GM12878 (cell line): ENCODE measurements around the gene ACD. TPM values are rescaled to one million over a fixed set of nuclear protein-coding genes. Genes with fewer than 3 reads are reported as not detected.
A peak's percentile ranks its signal among the peaks of the same experiment; 100 is the strongest.

ENCODE experiments used
- ATAC-seq: fragments of 200-7000 bp; cut with Tn5 transposase; 3 replicates; pipeline ENCODE4 v1.9.1; 2020; ENCODE audit warnings: mild to moderate bottlenecking, moderate library complexity
- BruUV-seq: library from RNA; stranded (reverse); fragments of 400-500 nt; replicated peaks from 2 replicates; lab custom pipeline; 2021; lab: Mats Ljungman, UMichigan
- CTCF ChIA-PET: fragments of 300-600 bp; sonication (Branson Sonifier 250); formaldehyde crosslinking; extraction: SDS; loops from one replicate; lab custom pipeline; 2021; ENCODE audit warnings: inconsistent platforms; lab: Yijun Ruan, JAX
- POLR2A ChIA-PET: fragments of 350-600 bp; formaldehyde crosslinking; extraction: SDS; loops from one replicate; lab custom pipeline; 2021; ENCODE audit warnings: inconsistent platforms; lab: Charles Lee
- RAD21 ChIA-PET: fragments of 300-600 bp; sonication (Branson Sonifier 250); formaldehyde crosslinking; loops from one replicate; lab custom pipeline; 2023; ENCODE audit warnings: antibody characterized with exemption; ENCODE audit not compliant: unreplicated experiment; lab: Charles Lee
- SMC1A ChIA-PET: fragments of 300-600 bp; sonication (Branson Sonifier 250); formaldehyde crosslinking; loops from one replicate; lab custom pipeline; 2023; ENCODE audit not compliant: unreplicated experiment, uncharacterized antibody; lab: Charles Lee
- DNase-seq: peaks from one replicate; pipeline ENCODE4 v3.0.0-alpha.2; 2011; ENCODE audit warnings: low read depth, low spot score
- FAIRE-seq: peaks from 3 replicates; lab custom pipeline; 2011; peaks lifted over from hg19 to GRCh38; lab: Jason Lieb, UNC
- H2AFZ ChIP-seq: 2 replicates; pipeline ENCODE4 v1.6.0; 2011; ENCODE audit warnings: low read depth, low read length, control low read depth; ENCODE audit not compliant: control insufficient read depth
- H3K27ac ChIP-seq: 2 replicates; pipeline ENCODE4 v1.5.1; 2011; ENCODE audit warnings: control low read depth; ENCODE audit not compliant: control insufficient read depth, insufficient read depth
- H3K27me3 ChIP-seq, 2 experiments: replicated peaks in 1 of 2; 2 replicates each; pipeline versions ENCODE4 v1.6.0 to v1.6.1; 2011; ENCODE audit warnings: low read length in 1 of 2; ENCODE audit not compliant: control insufficient read depth in 2 of 2, insufficient read depth in 2 of 2
- H3K36me3 ChIP-seq, 2 experiments: 2 replicates each; pipeline ENCODE4 v1.5.1; 2011; ENCODE audit warnings: low read length in 1 of 2; ENCODE audit not compliant: control insufficient read depth in 2 of 2, insufficient read depth in 2 of 2
- H3K4me1 ChIP-seq: 2 replicates; pipeline ENCODE4 v1.6.1; 2011; ENCODE audit warnings: mild to moderate bottlenecking, low read length, moderate library complexity, mixed read lengths; ENCODE audit not compliant: control insufficient read depth, insufficient read depth
- H3K4me2 ChIP-seq: 2 replicates; pipeline ENCODE4 v1.6.0; 2011; ENCODE audit warnings: control low read depth; ENCODE audit not compliant: control insufficient read depth, insufficient read depth
- H3K4me3 ChIP-seq: fragments of 200-600 bp; sonication (generic); 2 replicates; pipeline ENCODE4 v1.5.1; 2016
- H3K79me2 ChIP-seq: 2 replicates; pipeline ENCODE4 v1.6.0; 2011; ENCODE audit warnings: low read length; ENCODE audit not compliant: control insufficient read depth, insufficient read depth
- H3K9ac ChIP-seq: 2 replicates; pipeline ENCODE4 v1.8.0; 2011; ENCODE audit warnings: low read length, control low read depth, mixed read lengths; ENCODE audit not compliant: control insufficient read depth, insufficient read depth
- H3K9me3 ChIP-seq: replicated peaks from 3 replicates; pipeline ENCODE4 v1.5.1; 2011; ENCODE audit warnings: mild to moderate bottlenecking, low read length; ENCODE audit not compliant: control insufficient read depth, insufficient read depth
- H4K20me1 ChIP-seq: 2 replicates; pipeline ENCODE4 v1.6.0; 2011; ENCODE audit not compliant: control insufficient read depth, insufficient read depth
- HDGF ChIP-seq: fragments of 450-650 bp; IDR thresholded peaks from 2 replicates; pipeline ENCODE4 v1.6.1; 2016; ENCODE audit warnings: antibody characterized with exemption
- WGBS: methylation state at CpG from one replicate; pipeline ENCODE4 v1.1.6; 2016; ENCODE audit warnings: low lambda C conversion rate; ENCODE audit not compliant: insufficient replicate concordance, insufficient coverage; ENCODE audit errors: missing lambda C conversion rate; 5-methylcytosine and 5-hydroxymethylcytosine counted together
- in situ Hi-C: fragments of 300-500 bp; cut with MboI; formaldehyde crosslinking; loops from 9 replicates; pipeline ENCODE4 v1.14.3; 2018; ENCODE audit warnings: mixed read lengths
- intact Hi-C: fragments of 100-400 bp; cut with micrococcal nuclease; formaldehyde crosslinking; loops from one replicate; pipeline ENCODE4 v1.14.2; 2022; ENCODE audit not compliant: unreplicated experiment
- polyA plus RNA-seq, 11 experiments: library from polyadenylated mRNA; depleted of rRNA in 4 of 11; unstranded in 6 of 11; stranded (reverse) in 5 of 11; fragments of >200 nt; fragmentation: Nextera tagmentation in 4 of 11; fragmentation: Illumina TruSeq in 1 of 11; extraction: Ambion mirVana in 4 of 11; extraction: Trizol in 1 of 11; gene quantifications; 1 replicate in 1 of 11; 2 replicates in 10 of 11; pipeline versions ENCODE4 v1.2.1 to v1.2.3, GENCODE V29; 2011 to 2016; ENCODE audit warnings: inconsistent platforms in 2 of 11, missing spikeins in 2 of 11, low read depth in 1 of 11
- total RNA-seq, 4 experiments: library from RNA; depleted of rRNA in 3 of 4; stranded (reverse); fragments of >200 nt in 3 of 4; fragmentation: Illumina TruSeq in 1 of 4; extraction: Trizol in 1 of 4; gene quantifications; 2 replicates each; pipeline versions ENCODE4 v1.2.1 to v1.2.3, GENCODE V29; 2013 to 2021
- TF ChIP-seq, protein P1 (sequence below): IDR thresholded peaks from 2 replicates; pipeline ENCODE4 v1.6.1; 2012; ENCODE audit warnings: low read depth, low read length, improper control_type of control experiment
- TF ChIP-seq, protein P2 (sequence below): fragments of 450-650 bp; IDR thresholded peaks from 2 replicates; pipeline ENCODE4 v1.6.1; 2017; ENCODE audit warnings: mild to moderate bottlenecking, moderate library complexity

The ACD gene
- total and polyA plus RNA-seq, 10 of the 15 experiments (the other 5 are each of a cell fraction or from before 2014, with no cell fraction given), result 2.9 to 46.7 (median 23.9) TPM

DNA sequence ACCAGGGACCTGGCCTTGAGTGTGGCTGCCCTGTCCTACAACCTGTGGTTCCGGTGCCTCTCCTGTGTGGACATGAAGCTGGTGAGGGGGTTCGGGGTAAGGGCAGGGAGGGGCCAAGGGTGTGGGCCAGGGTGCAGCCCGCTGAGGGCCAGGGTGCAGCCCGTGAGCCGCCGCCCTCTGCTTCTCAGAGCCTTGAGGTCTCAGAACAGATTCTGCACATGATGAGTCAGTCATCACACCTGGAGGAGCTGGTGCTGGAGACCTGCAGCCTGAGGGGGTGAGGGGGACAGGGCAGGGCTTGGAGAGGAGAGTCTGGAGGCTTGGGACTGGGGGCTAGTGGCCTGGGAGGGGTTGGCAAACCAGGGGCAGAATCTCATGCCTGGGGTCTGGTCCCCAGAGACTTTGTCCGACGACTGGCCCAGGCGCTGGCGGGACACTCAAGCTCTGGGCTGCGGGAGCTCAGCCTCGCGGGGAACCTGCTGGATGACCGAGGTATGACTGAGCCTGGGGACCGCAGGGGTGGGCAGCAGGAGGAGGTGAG is 12.9 kb downstream of the ACD start (continued):
- TF ChIP-seq, protein P1, sequence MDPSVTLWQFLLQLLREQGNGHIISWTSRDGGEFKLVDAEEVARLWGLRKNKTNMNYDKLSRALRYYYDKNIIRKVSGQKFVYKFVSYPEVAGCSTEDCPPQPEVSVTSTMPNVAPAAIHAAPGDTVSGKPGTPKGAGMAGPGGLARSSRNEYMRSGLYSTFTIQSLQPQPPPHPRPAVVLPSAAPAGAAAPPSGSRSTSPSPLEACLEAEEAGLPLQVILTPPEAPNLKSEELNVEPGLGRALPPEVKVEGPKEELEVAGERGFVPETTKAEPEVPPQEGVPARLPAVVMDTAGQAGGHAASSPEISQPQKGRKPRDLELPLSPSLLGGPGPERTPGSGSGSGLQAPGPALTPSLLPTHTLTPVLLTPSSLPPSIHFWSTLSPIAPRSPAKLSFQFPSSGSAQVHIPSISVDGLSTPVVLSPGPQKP, result no peak

DNA sequence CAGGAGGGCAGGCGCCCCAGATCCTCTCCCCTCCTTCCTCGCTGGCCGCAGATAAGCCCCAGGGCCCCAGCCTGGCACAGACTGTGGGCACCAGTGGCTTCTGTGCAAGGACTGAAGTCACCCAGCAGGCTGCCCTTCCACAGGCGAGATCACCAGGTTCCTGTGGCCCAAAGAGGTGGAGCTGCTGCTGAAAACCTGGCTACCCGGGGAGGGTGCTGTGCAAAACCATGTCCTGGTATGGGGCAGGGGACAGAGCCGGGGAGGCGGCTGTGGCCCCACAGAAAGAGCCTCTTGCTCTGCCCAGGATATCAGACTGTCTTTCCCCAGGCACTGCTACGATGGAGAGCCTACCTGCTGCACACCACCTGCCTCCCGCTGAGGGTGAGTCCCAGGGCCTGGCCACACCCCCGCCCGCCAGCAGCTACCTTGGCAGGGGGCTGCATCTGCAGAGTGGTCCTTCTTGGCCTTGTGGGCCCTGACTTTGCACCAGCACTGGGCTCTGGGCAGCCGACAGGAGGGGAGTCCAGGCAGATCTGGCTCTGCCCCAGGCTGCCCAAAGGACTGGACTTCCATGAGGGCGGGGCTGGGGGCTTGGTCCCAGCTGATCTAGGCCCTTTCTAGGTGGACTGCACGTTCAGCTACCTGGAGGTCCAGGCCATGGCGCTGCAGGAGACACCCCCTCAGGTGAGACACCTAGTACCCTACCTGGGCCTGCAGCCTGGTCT is 14.5 kb downstream of the ACD start:
- peaks cover 11% of the 10 kb centered on the region for H3K79me2 ChIP-seq
- H3K27me3 ChIP-seq, result no peaks in the 10 kb centered on the region
- no peaks in the 10 kb centered on the region for H4K20me1 ChIP-seq
- ChIA-PET SMC1A (interaction anchor here (0.8 to 7.6 kb wide), 10 partner anchors 13 to 164 kb away, joined by 3 to 86 read pairs (median 8); partner anchors contain the start of gene ATP6V0D1), CTCF (interaction anchor here (0.8 to 9.0 kb wide), 24 partner anchors 10 to 217 kb away, joined by 3 to 138 read pairs (median 7); partner anchors contain the start of genes ACD, ATP6V0D1, C16orf86 and CTCF), POLR2A (interaction anchor here (0.6 to 2.4 kb wide), 10 partner anchors 14 to 238 kb away, joined by 3 to 16 read pairs (median 6); partner anchors contain the start of genes ACD, CTCF, GFOD2 and PARD6A), RAD21 (interaction anchor here (0.6 to 5.5 kb wide), 19 partner anchors 14 to 164 kb away, joined by 3 to 102 read pairs (median 7); partner anchors contain the start of genes ACD, ATP6V0D1, C16orf86 and CTCF)
- TSS peak; percentile 70 for BruUV-seq
- H2AFZ ChIP-seq, result peak overlapping the region; percentile 65
- peak overlapping the region; percentile 77 for H3K27ac ChIP-seq
- ATAC-seq, result no peak; the same call in 1 of the 3 replicates
- WGBS, result 45% methylated on average over 12 of the region's 15 CpGs
- H3K4me3 ChIP-seq, result peak overlapping the region; percentile 81
- no peak for DNase-seq
- in situ Hi-C loops, result no loop called here
- intact Hi-C loops, result loop anchor here (1.0 to 2.0 kb wide), 2 partner anchors 63 to 83 kb away; partner anchors contain the start of gene CTCF
- H3K9ac ChIP-seq, result peak overlapping the region; percentile 83
- TF ChIP-seq HDGF, result peak; percentile 70; the same call in 1 of the 2 replicates
- TF ChIP-seq, protein P2, sequence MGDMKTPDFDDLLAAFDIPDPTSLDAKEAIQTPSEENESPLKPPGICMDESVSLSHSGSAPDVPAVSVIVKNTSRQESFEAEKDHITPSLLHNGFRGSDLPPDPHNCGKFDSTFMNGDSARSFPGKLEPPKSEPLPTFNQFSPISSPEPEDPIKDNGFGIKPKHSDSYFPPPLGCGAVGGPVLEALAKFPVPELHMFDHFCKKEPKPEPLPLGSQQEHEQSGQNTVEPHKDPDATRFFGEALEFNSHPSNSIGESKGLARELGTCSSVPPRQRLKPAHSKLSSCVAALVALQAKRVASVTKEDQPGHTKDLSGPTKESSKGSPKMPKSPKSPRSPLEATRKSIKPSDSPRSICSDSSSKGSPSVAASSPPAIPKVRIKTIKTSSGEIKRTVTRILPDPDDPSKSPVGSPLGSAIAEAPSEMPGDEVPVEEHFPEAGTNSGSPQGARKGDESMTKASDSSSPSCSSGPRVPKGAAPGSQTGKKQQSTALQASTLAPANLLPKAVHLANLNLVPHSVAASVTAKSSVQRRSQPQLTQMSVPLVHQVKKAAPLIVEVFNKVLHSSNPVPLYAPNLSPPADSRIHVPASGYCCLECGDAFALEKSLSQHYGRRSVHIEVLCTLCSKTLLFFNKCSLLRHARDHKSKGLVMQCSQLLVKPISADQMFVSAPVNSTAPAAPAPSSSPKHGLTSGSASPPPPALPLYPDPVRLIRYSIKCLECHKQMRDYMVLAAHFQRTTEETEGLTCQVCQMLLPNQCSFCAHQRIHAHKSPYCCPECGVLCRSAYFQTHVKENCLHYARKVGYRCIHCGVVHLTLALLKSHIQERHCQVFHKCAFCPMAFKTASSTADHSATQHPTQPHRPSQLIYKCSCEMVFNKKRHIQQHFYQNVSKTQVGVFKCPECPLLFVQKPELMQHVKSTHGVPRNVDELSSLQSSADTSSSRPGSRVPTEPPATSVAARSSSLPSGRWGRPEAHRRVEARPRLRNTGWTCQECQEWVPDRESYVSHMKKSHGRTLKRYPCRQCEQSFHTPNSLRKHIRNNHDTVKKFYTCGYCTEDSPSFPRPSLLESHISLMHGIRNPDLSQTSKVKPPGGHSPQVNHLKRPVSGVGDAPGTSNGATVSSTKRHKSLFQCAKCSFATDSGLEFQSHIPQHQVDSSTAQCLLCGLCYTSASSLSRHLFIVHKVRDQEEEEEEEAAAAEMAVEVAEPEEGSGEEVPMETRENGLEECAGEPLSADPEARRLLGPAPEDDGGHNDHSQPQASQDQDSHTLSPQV, result no peak
- no peak for FAIRE-seq
- H3K4me1 ChIP-seq, result peaks cover 11% of the 10 kb centered on the region; the same call in 1 of the 2 replicates
- peak overlapping the region; percentile 95 for H3K4me2 ChIP-seq
- H3K9me3 ChIP-seq, result no peaks in the 10 kb centered on the region
- H3K36me3 ChIP-seq, result peaks cover 0 to 3% of the 10 kb centered on the region in 2 experiments; a peak in 3 of 4 replicates
